Measurements from ENCODE around the gene PPP3R1.
A peak's percentile ranks its signal among the peaks of the same experiment; 100 is the strongest.

Gene PPP3R1

GRCh38 chr2:68230241-68231060 lies 21.9 kb downstream of the PPP3R1 start:
- H3K9me3 ChIP-seq (ENCODE audit: severe bottlenecking): no peaks in the 10 kb centered on the region
- H3K27me3 ChIP-seq (ENCODE audit: insufficient read depth, poor library complexity, severe bottlenecking): no peaks in the 10 kb centered on the region
- no peak for TF ChIP-seq CTCF (IDR thresholded peaks at IDR 0.05; ENCODE audit: poor library complexity, severe bottlenecking)
- H3K4me1 ChIP-seq (ENCODE audit: insufficient read depth, poor library complexity, severe bottlenecking): peaks cover 11% of the 10 kb centered on the region
- DNase-seq (ENCODE audit: low spot score) (no peak), ATAC-seq (ENCODE audit: low read depth) (no peak)
- no peak overlapping the region for H3K4me3 ChIP-seq (ENCODE audit: severe bottlenecking)
- peaks cover 13% of the 10 kb centered on the region; the same call in 1 of the 2 replicates for H3K36me3 ChIP-seq (ENCODE audit: low read depth)
- H3K27ac ChIP-seq (ENCODE audit: poor library complexity, severe bottlenecking): no peak overlapping the region

GRCh38 chr2:68226794-68227193 lies 25.5 kb downstream of the PPP3R1 start:
- no peak for DNase-seq (ENCODE audit: low spot score)
- H3K9me3 ChIP-seq (ENCODE audit: severe bottlenecking): no peaks in the 10 kb centered on the region
- ATAC-seq (ENCODE audit: low read depth): no peak
- H3K4me3 ChIP-seq (ENCODE audit: severe bottlenecking): no peak overlapping the region
- no peak overlapping the region for H3K27ac ChIP-seq (ENCODE audit: poor library complexity, severe bottlenecking)
- H3K36me3 ChIP-seq (ENCODE audit: low read depth): 0 out of 2 replicates have a peak, but pooled peaks cover 10% of the 10 kb centered on the region
- peaks cover 3% of the 10 kb centered on the region for H3K4me1 ChIP-seq (ENCODE audit: insufficient read depth, poor library complexity, severe bottlenecking)
- H3K27me3 ChIP-seq (ENCODE audit: insufficient read depth, poor library complexity, severe bottlenecking): no peaks in the 10 kb centered on the region
- TF ChIP-seq CTCF (IDR thresholded peaks at IDR 0.05; ENCODE audit: poor library complexity, severe bottlenecking): no peak

- no peak overlapping the region for H3K4me3 ChIP-seq (ENCODE audit: severe bottlenecking)
- no peak overlapping the region for H3K27ac ChIP-seq (ENCODE audit: poor library complexity, severe bottlenecking)
- no peaks in the 10 kb centered on the region for H3K27me3 ChIP-seq (ENCODE audit: insufficient read depth, poor library complexity, severe bottlenecking)
- ATAC-seq (ENCODE audit: low read depth): peak; percentile 79
- no peaks in the 10 kb centered on the region for H3K9me3 ChIP-seq (ENCODE audit: severe bottlenecking)
- H3K4me1 ChIP-seq (ENCODE audit: insufficient read depth, poor library complexity, severe bottlenecking): no peaks in the 10 kb centered on the region
- TF ChIP-seq CTCF (IDR thresholded peaks at IDR 0.05; ENCODE audit: poor library complexity, severe bottlenecking): peak; percentile 55
- DNase-seq (ENCODE audit: low spot score): no peak
- H3K36me3 ChIP-seq (ENCODE audit: low read depth): 0 out of 2 replicates have a peak, but pooled peaks cover 8% of the 10 kb centered on the region
Observed at GRCh38 chr2:68225119-68225632, 27.2 kb downstream of the PPP3R1 start.

- Histone ChIP-seq H3K4me1 (ENCODE audit: insufficient read depth, poor library complexity, severe bottlenecking) (no peaks in the 10 kb centered on the region), H3K36me3 (ENCODE audit: low read depth) (0 out of 2 replicates have a peak, but pooled peaks cover 8% of the 10 kb centered on the region), H3K27me3 (ENCODE audit: insufficient read depth, poor library complexity, severe bottlenecking) (no peaks in the 10 kb centered on the region), H3K9me3 (ENCODE audit: severe bottlenecking) (no peaks in the 10 kb centered on the region), H3K4me3 (ENCODE audit: severe bottlenecking) (no peak overlapping the region), H3K27ac (ENCODE audit: poor library complexity, severe bottlenecking) (no peak overlapping the region)
- ATAC-seq (ENCODE audit: low read depth) (no peak), DNase-seq (ENCODE audit: low spot score) (no peak)
- no peak for TF ChIP-seq CTCF (IDR thresholded peaks at IDR 0.05; ENCODE audit: poor library complexity, severe bottlenecking)
Observed at GRCh38 chr2:68223419-68223818, 28.9 kb downstream of the PPP3R1 start.

GRCh38 chr2:68222287-68222686 lies 30.0 kb downstream of the PPP3R1 start:
- no peak for ATAC-seq (ENCODE audit: low read depth)
- Histone ChIP-seq H3K4me3 (ENCODE audit: severe bottlenecking) (no peak overlapping the region), H3K36me3 (ENCODE audit: low read depth) (peaks cover 10% of the 10 kb centered on the region; the same call in 1 of the 2 replicates), H3K27me3 (ENCODE audit: insufficient read depth, poor library complexity, severe bottlenecking) (no peaks in the 10 kb centered on the region), H3K4me1 (ENCODE audit: insufficient read depth, poor library complexity, severe bottlenecking) (peaks cover 5% of the 10 kb centered on the region), H3K9me3 (ENCODE audit: severe bottlenecking) (no peaks in the 10 kb centered on the region), H3K27ac (ENCODE audit: poor library complexity, severe bottlenecking) (no peak overlapping the region)
- TF ChIP-seq CTCF (IDR thresholded peaks at IDR 0.05; ENCODE audit: poor library complexity, severe bottlenecking): no peak
- no peak for DNase-seq (ENCODE audit: low spot score)

Data from RWPE2 (cell line).